OCI-LY7 (cell line): Measurements from ENCODE around the gene SCARB1.

Experiments
- EZH2phosphoT487 ChIP-seq: fragments of 200-600 bp; sonication (generic); IDR thresholded peaks from 2 replicates; pipeline ENCODE4 v1.6.1; 2018; ENCODE audit warnings: low read depth, borderline replicate concordance, mild to moderate bottlenecking, mixed run types, antibody characterized with exemption, low read length, moderate library complexity, mixed read lengths
- TF ChIP-seq, protein P1 (sequence below): fragments of 200-600 bp; sonication (generic); conservative IDR thresholded peaks from 2 replicates; pipeline ENCODE4 v1.5.1; 2014; ENCODE audit warnings: mild to moderate bottlenecking, antibody characterized with exemption, low read length, moderate library complexity, mixed read lengths

- TF ChIP-seq, protein P1, sequence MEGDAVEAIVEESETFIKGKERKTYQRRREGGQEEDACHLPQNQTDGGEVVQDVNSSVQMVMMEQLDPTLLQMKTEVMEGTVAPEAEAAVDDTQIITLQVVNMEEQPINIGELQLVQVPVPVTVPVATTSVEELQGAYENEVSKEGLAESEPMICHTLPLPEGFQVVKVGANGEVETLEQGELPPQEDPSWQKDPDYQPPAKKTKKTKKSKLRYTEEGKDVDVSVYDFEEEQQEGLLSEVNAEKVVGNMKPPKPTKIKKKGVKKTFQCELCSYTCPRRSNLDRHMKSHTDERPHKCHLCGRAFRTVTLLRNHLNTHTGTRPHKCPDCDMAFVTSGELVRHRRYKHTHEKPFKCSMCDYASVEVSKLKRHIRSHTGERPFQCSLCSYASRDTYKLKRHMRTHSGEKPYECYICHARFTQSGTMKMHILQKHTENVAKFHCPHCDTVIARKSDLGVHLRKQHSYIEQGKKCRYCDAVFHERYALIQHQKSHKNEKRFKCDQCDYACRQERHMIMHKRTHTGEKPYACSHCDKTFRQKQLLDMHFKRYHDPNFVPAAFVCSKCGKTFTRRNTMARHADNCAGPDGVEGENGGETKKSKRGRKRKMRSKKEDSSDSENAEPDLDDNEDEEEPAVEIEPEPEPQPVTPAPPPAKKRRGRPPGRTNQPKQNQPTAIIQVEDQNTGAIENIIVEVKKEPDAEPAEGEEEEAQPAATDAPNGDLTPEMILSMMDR, result no peak
- no peak for TF ChIP-seq EZH2phosphoT487
These were observed 55.4 kb downstream of the SCARB1 start for GRCh38 chr12:124808272-124808671.
